Activated naive CD4-positive, alpha-beta T cell treated with anti-CD3 and anti-CD28 coated beads, Interleukin-2, amount 50 U/mL, for 16 hours (primary cell): ENCODE data around the gene APCDD1.
A peak's percentile ranks its signal among the peaks of the same experiment; 100 is the strongest.
"Not testable (repeated sequence)": the region's sequence is repeated elsewhere in the genome, so short reads cannot be mapped to it uniquely, and the experiment has no call there.

Experiments used
- DNase-seq: peaks from one replicate; pipeline ENCODE4 v3.0.0-alpha.2; 2020

APCDD1 gene

GRCh38 chr18:10497206-10497749, 42.8 kb downstream of the APCDD1 start:
- no peak for DNase-seq

GRCh38 chr18:10499230-10499629, 44.8 kb downstream of the APCDD1 start:
- no peak for DNase-seq

- DNase-seq, result no peak
Observed at GRCh38 chr18:10500038-10500437, 45.6 kb downstream of the APCDD1 start.

GRCh38 chr18:10504723-10505122, 50.3 kb downstream of the APCDD1 start:
- no peak for DNase-seq

GRCh38 chr18:10505892-10506291, 51.5 kb downstream of the APCDD1 start:
- DNase-seq, result not testable (repeated sequence)

GRCh38 chr18:10508591-10508990, 54.2 kb downstream of the APCDD1 start:
- no peak for DNase-seq

- no peak for DNase-seq
Observed at GRCh38 chr18:10511236-10511635, 56.8 kb downstream of the APCDD1 start.

GRCh38 chr18:10514082-10514481, 59.6 kb downstream of the APCDD1 start:
- DNase-seq, result no peak

GRCh38 chr18:10514601-10515000, 60.2 kb downstream of the APCDD1 start:
- DNase-seq, result no peak

- no peak for DNase-seq
Observed at GRCh38 chr18:10515456-10515855, 61.0 kb downstream of the APCDD1 start.

GRCh38 chr18:10516078-10516477, 61.6 kb downstream of the APCDD1 start:
- DNase-seq, result no peak

GRCh38 chr18:10518595-10519255, 64.3 kb downstream of the APCDD1 start:
- DNase-seq, result no peak

GRCh38 chr18:10519366-10519765, 64.9 kb downstream of the APCDD1 start:
- DNase-seq, result no peak

GRCh38 chr18:10519999-10520935, 65.8 kb downstream of the APCDD1 start:
- DNase-seq, result peak; percentile 44

GRCh38 chr18:10521566-10521965, 67.1 kb downstream of the APCDD1 start:
- DNase-seq, result no peak

GRCh38 chr18:10522574-10522973, 68.1 kb downstream of the APCDD1 start:
- no peak for DNase-seq

- DNase-seq, result no peak
Observed at GRCh38 chr18:10523544-10523943, 69.1 kb downstream of the APCDD1 start.

GRCh38 chr18:10524507-10525370, 70.3 kb downstream of the APCDD1 start:
- DNase-seq, result no peak

GRCh38 chr18:10525371-10525691, 70.9 kb downstream of the APCDD1 start:
- no peak for DNase-seq

- peak; percentile 91 for DNase-seq
Observed at GRCh38 chr18:10525697-10526560, 71.5 kb downstream of the APCDD1 start, which contains the start of gene NAPG. Gene NAPG, plus strand, starts transcription at chr18:10526027. Its CDS starts 76 bp downstream, at chr18:10526103.

- no peak for DNase-seq
Observed at GRCh38 chr18:10526561-10526949, 72.1 kb downstream of the APCDD1 start.

- DNase-seq, result no peak
Observed at GRCh38 chr18:10528439-10528838, 74.0 kb downstream of the APCDD1 start.
